GM04504 (cell line): Measurements from ENCODE around the gene TRIM38.
"Not testable (repeated sequence)": the region's sequence is repeated elsewhere in the genome, so short reads cannot be mapped to it uniquely, and the experiment has no call there.

Experiments
- DNase-seq: peaks from one replicate; pipeline ENCODE4 v3.0.0-alpha.2; 2012; ENCODE audit warnings: low read depth

Gene TRIM38

DNA sequence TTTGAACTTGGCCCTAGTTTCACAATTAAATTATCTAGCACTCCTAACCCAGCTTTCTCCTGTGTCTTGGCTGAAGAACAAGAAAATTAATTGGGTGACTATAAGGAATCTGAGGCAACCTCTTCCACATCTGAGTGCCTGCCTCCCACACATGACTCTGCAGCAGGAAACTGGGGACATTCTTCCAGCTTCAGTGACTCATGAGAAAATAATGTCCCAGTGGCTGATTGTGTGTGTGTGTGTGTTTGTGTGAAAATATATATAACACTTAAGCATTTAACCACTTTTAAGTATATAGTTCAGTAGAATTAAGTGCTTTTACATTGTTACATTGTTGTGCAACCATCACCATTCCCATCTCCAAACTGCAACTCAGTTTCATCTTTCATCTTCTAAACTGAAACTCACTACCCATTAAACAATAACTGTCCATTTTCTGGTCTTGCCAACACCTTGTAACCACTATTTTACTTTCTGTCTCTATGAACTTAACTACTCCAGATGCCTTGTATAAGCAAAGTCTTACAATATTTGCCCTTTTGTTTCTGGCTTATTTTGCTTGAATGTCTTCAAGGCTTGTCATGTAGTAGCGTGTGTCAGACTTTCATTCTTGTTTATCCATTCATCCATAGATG is 8.7 kb downstream of the TRIM38 start:
- DNase-seq = peak; percentile 89

DNA sequence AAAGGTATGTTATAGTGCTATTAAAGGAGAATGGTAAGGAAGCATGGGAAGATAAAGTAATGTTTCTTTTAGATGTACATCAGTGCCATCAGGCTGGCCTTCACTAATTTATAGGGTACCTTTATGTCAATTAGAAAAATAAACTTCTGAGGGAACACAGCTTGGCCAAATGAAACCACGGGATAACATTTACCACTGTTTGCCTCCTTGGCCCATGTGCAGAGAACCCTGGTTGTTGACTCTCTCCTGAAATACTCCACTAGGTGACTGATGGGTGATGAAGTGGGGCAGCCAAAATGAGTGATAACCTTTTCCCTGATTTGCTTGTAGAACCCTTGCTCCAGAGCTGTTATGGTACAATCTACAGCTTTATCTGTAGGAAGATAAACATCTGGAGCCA is 9.5 kb downstream of the TRIM38 start:
- DNase-seq = no peak

- no peak for DNase-seq
Measured at GRCh38 chr6:25972902-25973301, 10.3 kb downstream of the TRIM38 start.

DNA sequence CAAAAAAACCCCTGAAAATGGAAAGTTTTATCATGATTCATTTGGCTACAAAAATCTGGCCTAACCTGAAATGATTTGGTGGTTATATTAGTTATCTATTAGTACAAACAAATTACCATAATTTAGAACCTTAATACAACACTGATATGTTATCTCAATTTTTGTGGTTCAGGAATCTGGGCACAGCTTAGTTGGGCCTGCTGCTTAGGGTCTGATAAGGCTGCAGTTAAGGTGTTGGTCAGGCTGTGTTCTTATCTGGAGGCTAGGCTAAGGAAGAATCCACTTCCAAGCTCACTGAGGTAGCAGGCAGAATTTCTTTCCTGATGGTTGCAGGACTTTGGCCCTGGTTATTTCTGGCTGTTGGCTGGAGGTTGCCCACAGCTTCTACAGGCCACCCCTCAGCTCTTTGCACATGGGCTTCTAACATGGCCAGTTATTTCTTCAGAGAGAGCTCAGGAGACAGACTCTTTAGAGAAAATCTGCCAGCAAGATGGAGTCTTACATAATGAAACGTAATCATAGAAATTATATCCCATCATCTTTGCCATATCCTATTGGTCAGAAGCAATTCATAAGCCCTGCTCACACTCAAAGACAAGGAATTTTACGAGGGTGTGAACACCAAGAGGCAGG is 11.4 kb downstream of the TRIM38 start:
- no peak for DNase-seq

DNA sequence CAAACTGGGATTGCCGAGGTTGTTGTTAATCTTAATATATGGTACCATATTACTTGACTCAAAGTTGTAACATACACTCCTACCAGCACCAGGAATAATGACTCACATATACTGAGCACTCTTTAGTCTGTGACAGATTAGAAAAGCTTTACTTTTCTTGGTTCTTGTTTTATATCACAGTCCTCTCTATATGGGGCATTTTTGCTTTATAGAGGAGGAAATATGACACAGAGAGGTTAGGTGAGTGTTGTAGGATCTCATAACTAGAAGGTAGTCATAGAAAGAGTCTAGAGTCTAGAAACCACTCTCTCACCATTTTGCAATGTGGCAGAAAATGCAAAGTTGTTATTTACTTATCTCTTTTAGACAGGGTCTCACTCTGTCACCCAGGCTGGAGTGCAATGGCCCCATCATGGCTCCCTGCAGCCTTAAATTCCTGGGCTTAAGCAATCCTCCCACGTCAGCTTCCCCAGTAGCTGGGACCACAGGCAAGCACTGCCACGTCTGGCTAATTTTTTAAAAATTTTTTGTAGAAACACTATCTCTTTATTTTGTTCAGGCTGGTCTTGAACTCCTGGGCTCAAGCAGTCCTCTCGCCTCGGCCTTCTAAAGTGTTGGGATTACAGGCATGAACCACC is 13.4 kb downstream of the TRIM38 start:
- DNase-seq = no peak

- no peak for DNase-seq
Measured at GRCh38 chr6:25980935-25981334, 18.3 kb downstream of the TRIM38 start.

- DNase-seq = no peak
Measured at GRCh38 chr6:25981568-25982263, 19.1 kb downstream of the TRIM38 start.

- no peak for DNase-seq
Measured at GRCh38 chr6:25984265-25984664, 21.7 kb downstream of the TRIM38 start.

- DNase-seq = no peak
Measured at GRCh38 chr6:25987845-25988244, 25.2 kb downstream of the TRIM38 start.

- no peak for DNase-seq
Measured at GRCh38 chr6:25990172-25990873, 27.7 kb downstream of the TRIM38 start.

- DNase-seq = peak; percentile 19
Measured at GRCh38 chr6:25991785-25992412, 29.3 kb downstream of the TRIM38 start.

- peak; percentile 83 for DNase-seq
Measured at GRCh38 chr6:25992413-25993340, 30.1 kb downstream of the TRIM38 start.

DNA sequence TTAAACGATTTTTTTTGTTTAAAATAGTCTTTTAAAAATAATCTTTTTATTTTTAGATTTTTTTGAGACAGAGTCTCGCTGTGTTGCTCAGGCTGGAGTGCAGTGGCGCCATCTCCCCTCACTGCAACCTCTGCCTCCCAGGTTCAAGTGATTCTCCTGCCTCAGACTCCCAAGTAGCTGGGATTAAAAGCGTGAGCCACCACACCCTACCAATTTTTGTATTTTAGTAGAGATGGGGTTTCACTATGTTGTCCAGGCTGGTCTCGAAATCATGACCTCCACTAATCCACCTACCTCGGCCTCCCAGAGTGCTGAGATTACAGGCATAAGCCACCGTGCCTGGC is 30.7 kb downstream of the TRIM38 start:
- DNase-seq = not testable (repeated sequence)

DNA sequence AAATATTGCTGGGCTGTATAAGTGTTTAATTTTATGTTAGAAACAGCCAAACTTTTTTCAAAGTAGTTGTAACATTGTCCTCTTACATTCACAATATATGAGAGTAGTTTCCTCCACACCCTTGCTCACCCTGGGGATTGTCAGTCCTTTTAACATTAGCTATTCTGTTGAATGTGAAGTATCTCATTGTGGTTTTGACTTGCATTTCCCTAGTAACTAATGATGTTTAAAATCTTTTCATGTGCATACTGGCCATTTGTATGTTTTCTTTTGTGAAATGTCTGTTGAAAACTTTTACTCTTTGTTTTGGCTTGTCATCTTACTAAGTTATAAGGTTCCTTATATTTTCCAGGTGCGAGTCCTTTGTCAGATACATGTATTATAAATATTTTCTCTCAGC is 32.9 kb downstream of the TRIM38 start:
- no peak for DNase-seq

DNA sequence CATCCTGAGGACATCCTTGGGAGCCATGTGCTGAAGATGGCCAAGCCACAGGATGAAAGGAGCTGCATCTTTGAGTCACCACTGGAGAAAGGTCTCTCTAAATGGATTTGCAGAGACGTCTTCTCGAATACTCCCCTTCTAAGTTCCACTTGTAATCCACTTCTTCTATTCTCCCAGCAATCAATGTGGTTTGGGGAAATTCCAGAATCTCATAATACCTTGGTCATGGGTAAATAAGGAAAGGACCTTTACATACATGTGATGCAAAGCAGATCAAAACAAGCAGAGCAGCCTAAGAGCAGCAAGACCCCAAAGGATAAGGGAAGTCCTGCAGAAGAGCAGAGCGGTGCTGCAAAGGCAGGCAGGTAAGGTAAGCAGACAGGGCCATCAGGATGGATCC is 35.3 kb downstream of the TRIM38 start:
- no peak for DNase-seq

DNA sequence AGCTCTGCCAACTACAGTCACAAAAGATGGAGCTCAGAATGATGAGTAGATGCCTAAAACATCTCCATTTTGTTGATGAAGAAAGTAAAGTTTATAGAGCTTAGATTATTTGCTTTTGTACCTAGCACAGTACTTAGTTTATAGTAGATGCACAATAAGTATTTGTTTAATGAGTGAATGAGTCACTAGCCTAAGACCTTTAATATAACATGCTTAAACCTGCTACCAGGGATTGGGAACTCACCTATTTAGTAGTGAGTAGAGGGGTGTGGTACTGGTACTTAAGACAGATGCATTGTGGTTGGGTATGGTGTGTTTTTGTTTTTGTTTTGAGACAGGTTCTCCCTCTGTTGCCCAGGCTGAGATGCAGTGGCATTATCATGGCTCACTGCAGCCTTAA is 35.8 kb downstream of the TRIM38 start:
- no peak for DNase-seq

GRCh38 chr6:25999225-25999624 is 36.6 kb downstream of the TRIM38 start:
- DNase-seq = not testable (repeated sequence)

DNA sequence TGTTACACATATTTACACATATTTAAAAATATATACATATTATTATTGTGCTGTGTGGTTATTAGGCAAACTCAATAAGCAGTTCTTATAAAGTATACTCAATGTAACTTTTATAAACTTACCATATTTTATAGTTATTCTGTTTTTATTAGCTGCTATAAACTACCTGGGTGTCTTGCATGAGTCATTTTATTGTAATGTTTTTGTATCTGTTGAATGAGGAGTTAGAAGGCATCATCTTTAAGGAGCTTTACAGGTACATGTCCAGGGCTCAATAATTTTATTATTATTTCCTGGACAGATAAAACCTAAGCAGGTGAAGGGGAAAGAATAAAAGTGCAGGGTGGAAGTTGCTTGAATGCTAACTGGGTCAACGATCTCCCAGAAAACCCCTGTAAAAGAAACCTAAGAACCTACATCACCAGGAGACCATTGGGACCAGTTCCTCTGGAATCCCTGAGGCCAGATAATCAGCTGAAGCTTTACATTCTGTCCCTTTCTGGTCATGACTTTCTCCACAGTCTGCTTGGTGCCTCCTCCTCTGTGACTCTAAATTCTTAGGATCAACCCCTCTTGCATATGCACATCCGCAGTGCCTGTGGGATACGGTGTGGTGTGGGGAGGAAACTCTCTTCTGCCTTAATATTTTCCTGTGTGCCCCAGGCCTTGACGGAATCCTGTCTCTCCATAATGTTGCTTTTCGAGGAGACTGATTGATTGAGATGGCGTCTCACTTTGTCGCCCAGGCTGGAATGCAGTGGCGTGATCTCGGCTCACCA is 38.0 kb downstream of the TRIM38 start:
- no peak for DNase-seq

DNA sequence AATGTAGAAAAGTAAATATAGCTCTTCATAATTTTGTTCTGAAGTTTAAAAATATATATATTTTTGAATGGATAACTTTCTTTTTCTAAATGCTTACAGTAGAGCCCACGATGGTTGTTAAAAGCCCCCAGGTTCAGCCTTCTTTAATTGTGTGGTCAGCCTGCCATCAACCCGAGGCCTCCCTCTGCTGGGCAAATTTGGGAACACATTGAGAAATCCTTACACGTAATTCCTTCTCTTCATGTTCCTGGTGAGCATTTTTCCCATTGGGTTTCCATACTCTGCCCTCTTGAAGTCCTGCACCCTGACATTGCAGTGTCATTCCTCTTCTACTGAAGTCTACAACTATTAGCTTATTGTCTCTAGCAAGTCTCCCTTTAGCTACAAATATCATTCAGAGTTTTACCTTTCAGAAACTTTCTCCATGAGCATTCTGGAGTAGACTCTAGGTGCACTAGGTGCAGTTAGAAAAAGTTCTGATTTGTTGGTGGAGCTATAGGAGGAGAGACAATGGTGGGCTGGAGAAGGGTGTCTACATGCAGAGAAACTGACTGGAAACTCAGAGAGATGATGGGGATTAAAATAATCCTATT is 40.6 kb downstream of the TRIM38 start:
- DNase-seq = no peak
